Tibial nerve (tissue), 4 donors: ENCODE results near the gene RAB11FIP5.

Experiments used
- CTCF ChIP-seq, 5 experiments: fragments of 200-600 bp in 3 of 5; fragments of 450-650 bp in 2 of 5; sonication (generic) in 3 of 5; IDR thresholded peaks; one replicate each; pipeline ENCODE4 v1.5.1; 2016 to 2019; ENCODE audit warnings: antibody characterized with exemption in 5 of 5, mild to moderate bottlenecking in 3 of 5, moderate library complexity in 2 of 5
- EP300 ChIP-seq, 2 donors: sonication (generic); formaldehyde crosslinking; IDR thresholded peaks; one replicate each; pipeline ENCODE4 v1.6.1; 2017; ENCODE audit warnings: antibody characterized with exemption in 2 of 2, mild to moderate bottlenecking in 1 of 2
- POLR2A ChIP-seq, 2 donors: fragments of 450-650 bp; IDR thresholded peaks; one replicate each; pipeline ENCODE4 v1.6.1; 2017; ENCODE audit warnings: antibody characterized with exemption in 2 of 2, mild to moderate bottlenecking in 2 of 2, moderate library complexity in 2 of 2

- TF ChIP-seq CTCF (IDR thresholded peaks at IDR 0.05): no peak
- no peak for TF ChIP-seq EP300 (IDR thresholded peaks at IDR 0.05)
- no peak for TF ChIP-seq POLR2A (IDR thresholded peaks at IDR 0.05)
These were observed 83.9 kb downstream of the RAB11FIP5 start for GRCh38 chr2:73028841-73029240.
